ENCODE data around the gene C1orf226.
"Not testable (repeated sequence)": the region's sequence is repeated elsewhere in the genome, so short reads cannot be mapped to it uniquely, and the experiment has no call there.

C1orf226 gene

GRCh38 chr1:162381383-162381782 lies at the start of gene C1orf226:
Gene C1orf226, plus strand, starts transcription at chr1:162381728. Its CDS starts 174 bp downstream, at chr1:162381902.
- no peak for DNase-seq

GRCh38 chr1:162333991-162334390 lies 47.5 kb upstream of the C1orf226 start:
- DNase-seq: no peak

- DNase-seq: no peak
These were observed 46.4 kb upstream of the C1orf226 start for GRCh38 chr1:162335126-162335525.

GRCh38 chr1:162336621-162337285 lies 44.8 kb upstream of the C1orf226 start:
- no peak for DNase-seq

- DNase-seq: no peak
These were observed 39.0 kb upstream of the C1orf226 start for GRCh38 chr1:162342452-162342983.

- no peak for DNase-seq
These were observed 38.1 kb upstream of the C1orf226 start for GRCh38 chr1:162343470-162343869.

- DNase-seq: no peak
These were observed 34.2 kb upstream of the C1orf226 start for GRCh38 chr1:162347281-162347680.

GRCh38 chr1:162349635-162350330 lies 31.7 kb upstream of the C1orf226 start:
- DNase-seq: no peak

- DNase-seq: no peak
These were observed 30.2 kb upstream of the C1orf226 start for GRCh38 chr1:162351246-162351842.

- not testable (repeated sequence) for DNase-seq
These were observed 29.7 kb upstream of the C1orf226 start for GRCh38 chr1:162351874-162352273.

- no peak for DNase-seq
These were observed 28.4 kb upstream of the C1orf226 start for GRCh38 chr1:162353078-162353477.

GRCh38 chr1:162353702-162354101 lies 27.8 kb upstream of the C1orf226 start:
- DNase-seq: no peak

- no peak for DNase-seq
These were observed 23.8 kb upstream of the C1orf226 start for GRCh38 chr1:162357681-162358266.

- DNase-seq: no peak
These were observed 22.6 kb upstream of the C1orf226 start for GRCh38 chr1:162358928-162359327.

- DNase-seq: no peak
These were observed 21.8 kb upstream of the C1orf226 start for GRCh38 chr1:162359523-162360236.

GRCh38 chr1:162360237-162360873 lies 21.2 kb upstream of the C1orf226 start:
- no peak for DNase-seq

GRCh38 chr1:162360874-162361260 lies 20.7 kb upstream of the C1orf226 start:
- no peak for DNase-seq

GRCh38 chr1:162361349-162361748 lies 20.2 kb upstream of the C1orf226 start:
- no peak for DNase-seq

GRCh38 chr1:162363823-162364222 lies 17.7 kb upstream of the C1orf226 start:
- no peak for DNase-seq

- DNase-seq: no peak
These were observed 17.0 kb upstream of the C1orf226 start for GRCh38 chr1:162364498-162364897.

GRCh38 chr1:162365284-162366020 lies 16.1 kb upstream of the C1orf226 start:
- no peak for DNase-seq

GRCh38 chr1:162366149-162366548 lies 15.4 kb upstream of the C1orf226 start:
- DNase-seq: no peak

Measured in activated T-cell treated with anti-CD3 and anti-CD28 coated beads, Interleukin-2, amount 50 U/mL, for 1 hour (primary cell).